ENCODE measurements around the gene PHF12.

The PHF12 gene

DNA sequence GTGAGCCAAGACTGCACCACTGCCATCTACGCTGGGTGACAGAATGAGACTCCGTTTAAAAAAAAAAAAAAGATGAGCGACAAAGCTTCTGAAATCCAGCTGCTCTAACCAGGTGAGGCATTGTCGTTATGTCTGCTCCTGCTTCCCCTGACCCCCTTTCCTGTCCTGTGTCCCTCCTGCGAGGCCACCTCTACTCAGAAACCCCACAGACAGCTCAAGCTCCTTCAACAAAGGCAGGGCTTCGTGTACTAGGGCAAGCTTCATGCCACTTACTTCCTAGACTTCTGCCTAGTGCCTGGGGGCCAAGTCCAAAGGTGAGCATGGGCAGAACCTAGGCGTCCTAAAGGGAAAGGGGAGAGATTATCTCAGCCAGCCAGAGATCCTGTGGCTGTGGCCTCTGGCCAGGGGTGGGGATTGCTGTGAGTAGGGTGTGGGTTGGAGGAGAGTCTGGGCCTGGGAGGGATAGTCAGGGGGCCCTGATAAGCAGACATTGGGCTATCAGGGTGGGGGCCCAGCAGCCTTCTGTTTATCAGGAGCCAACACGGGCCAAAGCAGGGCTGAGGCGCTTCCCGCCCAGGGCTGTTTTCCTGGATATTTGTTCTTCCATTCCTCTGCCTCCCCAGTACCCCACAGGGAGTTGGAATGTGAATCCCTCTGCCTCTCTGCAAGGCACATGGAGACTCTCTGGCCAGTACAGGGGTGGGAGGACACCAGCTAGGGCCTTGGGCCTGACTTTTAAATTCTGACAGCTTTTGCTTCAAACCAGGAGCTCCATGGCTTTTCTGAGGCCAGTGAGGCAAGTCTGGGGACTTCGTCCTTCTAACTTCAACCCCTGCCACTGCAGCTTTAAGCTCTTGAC, 86.1 kb downstream of the PHF12 start:
- Histone ChIP-seq H2AFZ (ENCODE audit: low read depth, low read length) (no peak overlapping the region), H3K9me3 (ENCODE audit: low read length) (no peaks in the 10 kb centered on the region), H3K4me3 (ENCODE audit: low read length) (no peak overlapping the region), H3K36me3 (ENCODE audit: insufficient read depth, low read length) (peaks cover 12% of the 10 kb centered on the region), H3K4me1 (ENCODE audit: insufficient read depth, low read length) (no peaks in the 10 kb centered on the region), H3K27me3 (ENCODE audit: insufficient read depth, low read length) (no peaks in the 10 kb centered on the region)

DNA sequence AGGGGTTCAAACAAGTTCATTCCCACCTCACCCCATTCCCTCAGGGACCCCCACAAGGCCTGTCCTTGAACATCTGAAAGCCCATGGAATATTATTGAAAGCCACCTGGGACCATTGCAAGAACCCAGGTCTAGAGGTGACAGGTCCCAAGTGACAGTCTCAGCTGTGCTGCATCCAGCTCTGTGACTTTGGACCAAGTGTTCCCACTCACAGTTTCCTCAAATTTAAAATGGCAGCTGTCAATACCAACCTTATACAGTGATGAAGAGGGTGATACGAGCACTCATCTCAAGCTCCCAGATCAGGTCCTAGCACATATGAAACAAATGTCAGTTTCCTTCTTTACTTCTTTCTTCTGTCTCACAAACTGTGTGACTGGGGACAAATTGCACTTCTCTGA, 87.4 kb downstream of the PHF12 start:
- Histone ChIP-seq H3K9me3 (ENCODE audit: low read length) (no peaks in the 10 kb centered on the region), H2AFZ (ENCODE audit: low read depth, low read length) (no peak overlapping the region), H3K36me3 (ENCODE audit: insufficient read depth, low read length) (peaks cover 15% of the 10 kb centered on the region), H3K4me3 (ENCODE audit: low read length) (no peak overlapping the region), H3K4me1 (ENCODE audit: insufficient read depth, low read length) (no peaks in the 10 kb centered on the region), H3K27me3 (ENCODE audit: insufficient read depth, low read length) (no peaks in the 10 kb centered on the region)

DNA sequence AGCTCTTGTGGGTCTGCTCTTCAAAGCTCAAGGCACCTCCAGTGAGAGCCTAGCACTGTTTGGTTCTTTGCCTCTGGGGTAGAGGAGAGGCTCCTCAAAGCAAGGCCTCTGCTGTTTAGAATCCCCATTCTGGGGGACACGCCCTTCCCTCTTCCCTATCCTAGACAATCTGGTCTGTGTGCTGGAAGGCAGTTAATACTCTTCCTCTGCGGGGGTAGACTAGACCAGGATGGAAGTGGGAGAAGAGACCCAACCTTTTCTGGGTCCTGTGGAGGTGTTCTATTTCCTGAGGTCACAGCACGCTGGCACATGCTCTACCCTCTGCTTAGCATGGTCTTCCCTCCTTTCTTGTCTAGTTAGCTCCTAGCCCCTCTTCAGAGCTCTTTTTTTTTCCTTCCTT, 88.8 kb downstream of the PHF12 start:
- no peaks in the 10 kb centered on the region for H3K4me1 ChIP-seq (ENCODE audit: insufficient read depth, low read length)
- no peak overlapping the region for H3K4me3 ChIP-seq (ENCODE audit: low read length)
- no peaks in the 10 kb centered on the region for H3K9me3 ChIP-seq (ENCODE audit: low read length)
- H3K36me3 ChIP-seq (ENCODE audit: insufficient read depth, low read length), result peaks cover 29% of the 10 kb centered on the region
- no peak overlapping the region for H2AFZ ChIP-seq (ENCODE audit: low read depth, low read length)
- H3K27me3 ChIP-seq (ENCODE audit: insufficient read depth, low read length), result no peaks in the 10 kb centered on the region

DNA sequence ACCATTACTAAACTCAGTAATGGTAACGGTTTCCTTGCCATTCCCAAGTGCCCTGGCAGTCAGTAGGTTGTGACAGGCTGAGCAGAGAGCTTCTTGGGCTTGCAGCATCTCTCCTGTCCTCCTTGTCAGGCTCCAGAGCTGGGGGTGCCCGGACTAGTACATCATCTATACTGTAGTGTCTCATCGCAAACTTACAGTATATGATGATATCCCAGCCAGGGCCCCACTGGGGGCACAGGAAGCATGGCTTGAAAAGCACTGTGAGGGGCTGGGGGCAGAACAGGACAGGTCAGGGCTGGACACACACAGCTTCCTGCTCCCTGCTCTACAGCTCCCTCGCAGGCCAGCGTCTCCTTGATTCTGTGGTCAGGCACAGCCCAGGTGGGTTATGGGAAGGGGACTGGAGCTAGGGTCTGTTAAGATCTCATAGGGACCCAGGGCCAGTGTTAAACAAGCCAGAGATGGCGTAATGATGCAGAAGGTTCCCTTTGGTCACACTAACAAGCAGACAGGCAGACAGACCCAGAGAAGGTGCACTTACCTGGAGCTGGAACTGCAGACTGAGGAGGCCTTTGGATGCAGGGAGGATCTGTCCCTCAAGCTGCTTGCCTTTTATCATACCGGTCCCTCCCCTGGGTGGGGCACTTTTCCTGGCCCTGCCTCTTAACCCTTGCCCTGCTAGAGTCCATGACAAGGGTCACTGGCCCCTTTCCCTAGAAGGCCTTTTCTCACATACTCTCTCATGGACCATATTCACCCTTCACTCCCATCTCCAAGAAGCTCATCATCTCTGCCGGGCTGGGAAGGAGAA, 89.7 kb downstream of the PHF12 start:
- Histone ChIP-seq H3K4me3 (ENCODE audit: low read length) (no peak overlapping the region), H2AFZ (ENCODE audit: low read depth, low read length) (no peak overlapping the region), H3K9me3 (ENCODE audit: low read length) (no peaks in the 10 kb centered on the region), H3K4me1 (ENCODE audit: insufficient read depth, low read length) (no peaks in the 10 kb centered on the region), H3K27me3 (ENCODE audit: insufficient read depth, low read length) (no peaks in the 10 kb centered on the region), H3K36me3 (ENCODE audit: insufficient read depth, low read length) (peaks cover 29% of the 10 kb centered on the region)

DNA sequence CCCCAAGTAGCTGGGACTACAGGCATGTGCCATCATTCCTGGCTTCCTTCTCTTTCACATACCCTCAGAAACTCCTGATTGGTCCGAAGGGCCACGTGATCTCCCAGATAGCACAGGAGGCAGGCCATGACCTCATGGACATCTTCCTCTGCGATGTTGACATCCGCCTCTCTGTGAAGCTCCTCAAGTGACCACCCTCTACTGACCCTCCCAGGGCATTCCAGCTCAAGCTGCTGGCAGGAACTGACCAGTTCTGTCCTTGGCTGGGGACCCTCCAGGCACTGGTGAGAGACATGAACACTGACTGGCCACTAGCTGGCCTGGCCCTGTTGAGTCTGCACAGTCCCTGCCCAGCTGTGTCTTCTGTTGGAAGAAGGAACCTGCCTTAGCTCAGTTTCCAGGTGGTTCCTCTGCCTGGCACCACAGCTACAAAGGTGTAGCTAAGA, 90.9 kb downstream of the PHF12 start:
- Histone ChIP-seq H2AFZ (ENCODE audit: low read depth, low read length) (no peak overlapping the region), H3K36me3 (ENCODE audit: insufficient read depth, low read length) (peaks cover 34% of the 10 kb centered on the region)

DNA sequence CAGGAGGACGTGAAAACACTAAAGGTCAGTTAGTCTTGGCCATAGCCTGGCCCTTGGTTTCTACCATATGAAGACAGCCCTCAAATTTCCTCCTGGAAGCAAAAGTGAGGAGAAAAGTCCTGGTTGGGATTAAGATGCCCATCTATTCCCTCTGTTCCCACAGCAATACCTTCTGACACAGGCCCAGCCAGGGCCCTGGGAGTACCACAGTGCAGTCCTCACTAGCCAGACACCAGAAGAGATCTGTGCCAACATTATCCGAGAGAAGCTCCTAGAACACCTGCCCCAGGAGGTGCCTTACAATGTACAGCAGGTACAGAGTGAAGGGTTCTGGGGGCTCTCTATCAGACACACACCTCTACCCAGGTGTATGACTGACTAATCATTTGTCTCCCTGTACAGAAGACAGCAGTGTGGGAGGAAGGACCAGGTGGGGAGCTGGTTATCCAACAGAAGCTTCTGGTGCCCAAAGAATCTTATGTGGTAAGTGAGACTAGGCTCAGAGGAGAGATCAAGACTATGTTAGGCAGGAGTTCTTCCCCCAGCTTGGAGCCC, 92.4 kb downstream of the PHF12 start:
- Histone ChIP-seq H3K9me3 (ENCODE audit: low read length) (no peaks in the 10 kb centered on the region), H3K27me3 (ENCODE audit: insufficient read depth, low read length) (no peaks in the 10 kb centered on the region), H2AFZ (ENCODE audit: low read depth, low read length) (no peak overlapping the region), H3K4me3 (ENCODE audit: low read length) (no peak overlapping the region), H3K4me1 (ENCODE audit: insufficient read depth, low read length) (peaks cover 11% of the 10 kb centered on the region), H3K36me3 (ENCODE audit: insufficient read depth, low read length) (peaks cover 34% of the 10 kb centered on the region)

More for the DNA sequence above, 90.9 kb downstream of the PHF12 start:
- H3K9me3 ChIP-seq (ENCODE audit: low read length), result no peaks in the 10 kb centered on the region
- no peaks in the 10 kb centered on the region for H3K27me3 ChIP-seq (ENCODE audit: insufficient read depth, low read length)
- no peak overlapping the region for H3K4me3 ChIP-seq (ENCODE audit: low read length)
- peaks cover 6% of the 10 kb centered on the region for H3K4me1 ChIP-seq (ENCODE audit: insufficient read depth, low read length)

DNA sequence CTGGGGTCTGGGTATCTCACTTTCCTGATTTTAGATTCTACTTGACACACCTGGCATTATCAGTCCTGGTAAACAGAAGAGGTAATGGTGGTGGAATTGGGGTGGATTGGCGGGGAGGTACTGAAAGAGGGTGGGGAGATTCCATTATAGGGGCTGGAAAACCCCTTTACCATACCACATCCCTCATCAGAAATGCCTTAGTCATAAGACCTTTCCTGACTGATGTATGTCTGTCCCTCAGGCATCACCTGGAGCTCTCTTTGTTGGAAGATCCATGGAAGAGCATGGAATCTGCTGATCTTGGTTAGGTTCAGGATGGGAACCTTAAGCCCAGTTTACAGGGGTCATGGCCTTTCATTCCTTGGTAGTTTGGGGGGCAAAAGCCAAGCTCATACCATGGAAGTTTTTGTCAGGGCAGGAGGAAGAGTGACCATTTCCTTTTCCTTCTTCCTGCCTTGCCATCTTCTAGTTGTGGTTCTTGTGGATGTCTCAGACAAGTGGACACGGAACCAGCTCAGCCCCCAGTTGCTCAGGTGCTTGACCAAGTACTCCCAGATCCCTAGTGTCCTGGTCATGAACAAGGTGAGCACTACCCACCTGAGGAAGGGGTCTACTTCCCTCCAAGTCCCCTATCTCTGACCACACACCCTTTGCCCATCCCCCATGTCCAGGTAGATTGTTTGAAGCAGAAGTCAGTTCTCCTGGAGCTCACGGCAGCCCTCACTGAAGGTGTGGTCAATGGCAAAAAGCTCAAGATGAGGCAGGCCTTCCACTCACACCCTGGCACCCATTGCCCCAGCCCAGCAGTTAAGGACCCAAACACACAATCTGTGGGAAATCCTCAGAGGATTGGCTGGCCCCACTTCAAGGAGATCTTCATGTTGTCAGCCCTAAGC, 93.2 kb downstream of the PHF12 start:
- Histone ChIP-seq H3K4me3 (ENCODE audit: low read length) (no peak overlapping the region), H2AFZ (ENCODE audit: low read depth, low read length) (no peak overlapping the region), H3K4me1 (ENCODE audit: insufficient read depth, low read length) (peaks cover 11% of the 10 kb centered on the region), H3K27me3 (ENCODE audit: insufficient read depth, low read length) (no peaks in the 10 kb centered on the region), H3K9me3 (ENCODE audit: low read length) (no peaks in the 10 kb centered on the region), H3K36me3 (ENCODE audit: insufficient read depth, low read length) (peaks cover 34% of the 10 kb centered on the region)

DNA sequence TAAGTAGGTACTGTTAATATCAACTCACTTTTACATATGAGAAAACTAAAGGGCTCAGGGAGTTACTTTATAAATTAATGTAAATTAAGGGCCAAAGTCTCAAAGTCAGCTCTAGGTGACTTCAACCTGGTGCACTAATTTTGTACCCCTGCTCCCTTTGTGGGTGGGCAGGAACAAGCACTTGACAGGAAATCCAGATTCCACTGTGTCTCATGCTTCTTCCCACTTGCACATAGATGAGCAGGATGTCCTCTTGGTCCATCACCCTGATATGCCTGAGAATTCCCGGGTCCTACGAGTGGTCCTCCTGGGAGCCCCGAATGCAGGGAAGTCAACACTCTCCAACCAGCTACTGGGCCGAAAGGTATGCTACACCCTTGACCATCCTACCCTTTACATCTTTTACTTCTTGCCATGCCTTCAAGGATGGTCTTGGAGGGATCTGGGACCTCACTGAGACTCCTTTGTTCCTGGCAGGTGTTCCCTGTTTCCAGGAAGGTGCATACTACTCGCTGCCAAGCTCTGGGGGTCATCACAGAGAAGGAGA, 95.2 kb downstream of the PHF12 start:
- Histone ChIP-seq H3K4me3 (ENCODE audit: low read length) (peak overlapping the region; percentile 81), H3K27me3 (ENCODE audit: insufficient read depth, low read length) (no peaks in the 10 kb centered on the region), H3K9me3 (ENCODE audit: low read length) (no peaks in the 10 kb centered on the region), H3K4me1 (ENCODE audit: insufficient read depth, low read length) (peaks cover 11% of the 10 kb centered on the region), H2AFZ (ENCODE audit: low read depth, low read length) (no peak overlapping the region), H3K36me3 (ENCODE audit: insufficient read depth, low read length) (peaks cover 28% of the 10 kb centered on the region)

DNA sequence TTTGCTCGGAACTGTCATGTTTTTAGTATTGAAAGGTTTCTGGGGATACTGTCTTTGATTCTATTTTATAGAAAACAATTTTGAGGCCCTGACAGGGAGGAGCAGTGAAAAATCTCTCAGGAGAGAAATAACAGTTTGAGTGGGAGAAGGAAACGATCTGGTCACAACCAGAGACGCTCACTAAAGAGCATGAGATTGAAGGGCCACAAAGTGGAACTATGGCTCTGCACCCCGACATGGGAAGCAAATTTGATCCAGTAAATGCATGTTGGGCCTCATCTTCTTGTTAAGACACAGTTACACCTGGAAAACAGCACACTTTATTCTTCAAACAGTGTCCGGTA, 96.0 kb downstream of the PHF12 start:
- peak overlapping the region; percentile 76 for H2AFZ ChIP-seq (ENCODE audit: low read depth, low read length)
- H3K4me3 ChIP-seq (ENCODE audit: low read length), result peak overlapping the region; percentile 81
- H3K27me3 ChIP-seq (ENCODE audit: insufficient read depth, low read length), result no peaks in the 10 kb centered on the region
- no peaks in the 10 kb centered on the region for H3K9me3 ChIP-seq (ENCODE audit: low read length)
- H3K36me3 ChIP-seq (ENCODE audit: insufficient read depth, low read length), result peaks cover 23% of the 10 kb centered on the region
- peaks cover 11% of the 10 kb centered on the region for H3K4me1 ChIP-seq (ENCODE audit: insufficient read depth, low read length)

All from neuron (in vitro differentiated cells).